K562 (cell line): Measurements from ENCODE around the gene RINT1. TPM values are rescaled to one million over a fixed set of nuclear protein-coding genes. Genes with fewer than 3 reads are reported as not detected.

ENCODE experiments used
- EP400 ChIP-seq: fragments of 450-650 bp; IDR thresholded peaks from 2 replicates; pipeline ENCODE4 v1.6.1; 2017; ENCODE audit warnings: antibody characterized with exemption, mild to moderate bottlenecking, moderate library complexity
- FIP1L1 ChIP-seq: fragments of 200-400 bp; formaldehyde crosslinking; IDR thresholded peaks from 2 replicates; pipeline ENCODE4 v1.6.1; 2018; ENCODE audit warnings: mild to moderate bottlenecking, low read depth, low read length; ENCODE audit not compliant: poor library complexity, severe bottlenecking
- GTF2B ChIP-seq: IDR thresholded peaks from 2 replicates; pipeline ENCODE4 v1.6.1; 2011; ENCODE audit not compliant: insufficient read length; ENCODE audit errors: extremely low read depth
- HDAC2 ChIP-seq: fragments of 450-650 bp; IDR thresholded peaks from 2 replicates; pipeline ENCODE4 v1.6.1; 2016; ENCODE audit warnings: mild to moderate bottlenecking
- HNRNPK ChIP-seq: fragments of 200-400 bp; formaldehyde crosslinking; IDR thresholded peaks from one replicate; pipeline ENCODE4 v1.6.1; 2018; ENCODE audit warnings: mild to moderate bottlenecking, low read depth, low read length; ENCODE audit not compliant: poor library complexity, severe bottlenecking
- MTA2 ChIP-seq: fragments of 450-650 bp; IDR thresholded peaks from 2 replicates; pipeline ENCODE4 v1.6.1; 2016; ENCODE audit warnings: low read depth
- POLR2B ChIP-seq: fragments of 450-650 bp; IDR thresholded peaks from 2 replicates; pipeline ENCODE4 v1.6.1; 2018; ENCODE audit warnings: low read depth; ENCODE audit not compliant: partially characterized antibody
- RHOXF2B ChIP-seq: fragments of 250-450 bp; sonication (Bioruptor Pico); conservative IDR thresholded peaks from 2 replicates; pipeline ENCODE4 v1.5.1; 2021
- ZNF707 ChIP-seq: fragments of 250-450 bp; sonication (Bioruptor Pico); conservative IDR thresholded peaks from 2 replicates; pipeline ENCODE4 v1.8.0; 2022; ENCODE audit warnings: inconsistent platforms, mild to moderate bottlenecking, moderate library complexity
- polyA plus RNA-seq, 8 experiments: library from polyadenylated mRNA; depleted of rRNA in 4 of 8; stranded (reverse) in 5 of 8; unstranded in 3 of 8; fragments of >200 nt; fragmentation: Nextera tagmentation in 2 of 8; fragmentation: Illumina TruSeq in 1 of 8; extraction: Ambion mirVana in 2 of 8; extraction: Trizol in 1 of 8; gene quantifications; 2 replicates each; pipeline versions ENCODE4 v1.2.1 to v1.2.3, GENCODE V29; 2011 to 2014; ENCODE audit warnings: inconsistent platforms in 1 of 8, missing spikeins in 1 of 8
- total RNA-seq, 7 experiments: library from RNA; depleted of rRNA in 6 of 7; stranded (reverse); fragments of >200 nt in 6 of 7; fragmentation: Illumina TruSeq in 2 of 7; extraction: Trizol in 2 of 7; gene quantifications; 2 replicates each; pipeline versions ENCODE4 v1.2.1 to v1.2.3, GENCODE V29; 2011 to 2021; ENCODE audit warnings: low replicate concordance in 1 of 7
- TF ChIP-seq, protein P1 (sequence below): fragments of 450-650 bp; formaldehyde crosslinking; IDR thresholded peaks from 2 replicates; pipeline ENCODE4 v1.4.0; 2022; ENCODE audit warnings: mild to moderate bottlenecking, moderate library complexity

RINT1 gene
- total and polyA plus RNA-seq, 9 of the 15 experiments (the other 6 are each of a cell fraction or from before 2014, with no cell fraction given) = 21.3 to 74.3 (median 27.4) TPM

- TF ChIP-seq EP400 (no peak; the same call in 1 of the 2 replicates), MTA2 (peak; percentile 82), HNRNPK (no peak), POLR2B (no peak), HDAC2 (no peak), ZNF707 (no peak), RHOXF2B (CRISPR knock-in tag) (no peak), FIP1L1 (no peak), GTF2B (no peak)
- TF ChIP-seq, protein P1, sequence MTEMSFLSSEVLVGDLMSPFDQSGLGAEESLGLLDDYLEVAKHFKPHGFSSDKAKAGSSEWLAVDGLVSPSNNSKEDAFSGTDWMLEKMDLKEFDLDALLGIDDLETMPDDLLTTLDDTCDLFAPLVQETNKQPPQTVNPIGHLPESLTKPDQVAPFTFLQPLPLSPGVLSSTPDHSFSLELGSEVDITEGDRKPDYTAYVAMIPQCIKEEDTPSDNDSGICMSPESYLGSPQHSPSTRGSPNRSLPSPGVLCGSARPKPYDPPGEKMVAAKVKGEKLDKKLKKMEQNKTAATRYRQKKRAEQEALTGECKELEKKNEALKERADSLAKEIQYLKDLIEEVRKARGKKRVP = no peak
Observed at GRCh38 chr7:105487579-105488571, 44.1 kb upstream of the RINT1 start (continued).
